Stomach (tissue), 4 donors: ENCODE measurements around the gene CYTH3.

ENCODE experiments used
- CTCF ChIP-seq, 7 experiments: fragments of 450-650 bp in 4 of 7; fragments of 200-600 bp in 3 of 7; sonication (generic) in 3 of 7; IDR thresholded peaks; one replicate each; pipeline ENCODE4 v1.5.1; 2016 to 2019; ENCODE audit warnings: antibody characterized with exemption in 7 of 7, control low read depth in 2 of 7, mild to moderate bottlenecking in 1 of 7
- EP300 ChIP-seq: sonication (generic); formaldehyde crosslinking; IDR thresholded peaks from one replicate; pipeline ENCODE4 v1.6.1; 2017; ENCODE audit warnings: antibody characterized with exemption
- POLR2A ChIP-seq, 4 donors: fragments of 450-650 bp; IDR thresholded peaks; one replicate each; pipeline ENCODE4 v1.6.1; 2016; ENCODE audit warnings: antibody characterized with exemption in 4 of 4, control low read depth in 2 of 4, mild to moderate bottlenecking in 1 of 4, moderate library complexity in 1 of 4
- POLR2AphosphoS5 ChIP-seq, 3 donors: sonication (generic); formaldehyde crosslinking; IDR thresholded peaks; one replicate each; pipeline ENCODE4 v1.6.1; 2016; ENCODE audit warnings: antibody characterized with exemption in 3 of 3

GRCh38 chr7:6133249-6133648 is 139.2 kb downstream of the CYTH3 start:
- TF ChIP-seq CTCF (IDR thresholded peaks at IDR 0.05) (no peak), POLR2AphosphoS5 (IDR thresholded peaks at IDR 0.05) (no peak), POLR2A (IDR thresholded peaks at IDR 0.05) (no peak), EP300 (no peak)
